Endothelial cell of umbilical vein (primary cell): Measurements from ENCODE around the gene PPP1R16B.

Experiments
- CTCF ChIP-seq, 2 donors: IDR thresholded peaks; 1 replicate in 1 of 2; 2 replicates in 1 of 2; pipeline ENCODE4 v1.5.1; 2011; ENCODE audit warnings: low read length in 2 of 2, mild to moderate bottlenecking in 2 of 2, moderate library complexity in 2 of 2, control low read depth in 1 of 2, inconsistent platforms in 1 of 2, low read depth in 1 of 2; ENCODE audit not compliant: insufficient read depth in 1 of 2; ENCODE audit errors: extremely low read depth in 1 of 2
- GATA2 ChIP-seq: IDR thresholded peaks from 2 replicates; pipeline ENCODE4 v1.7.0; 2011; ENCODE audit warnings: low read depth, mild to moderate bottlenecking, moderate library complexity, mixed read lengths, low read length; ENCODE audit not compliant: insufficient read length, insufficient read depth
- JUN ChIP-seq: IDR thresholded peaks from 2 replicates; pipeline ENCODE4 v1.6.1; 2011; ENCODE audit warnings: borderline replicate concordance, low read depth; ENCODE audit not compliant: insufficient read length, insufficient read depth
- MYC ChIP-seq: IDR thresholded peaks from one replicate; pipeline ENCODE4 v1.6.1; 2011; ENCODE audit warnings: mild to moderate bottlenecking, low read depth, low read length

DNA sequence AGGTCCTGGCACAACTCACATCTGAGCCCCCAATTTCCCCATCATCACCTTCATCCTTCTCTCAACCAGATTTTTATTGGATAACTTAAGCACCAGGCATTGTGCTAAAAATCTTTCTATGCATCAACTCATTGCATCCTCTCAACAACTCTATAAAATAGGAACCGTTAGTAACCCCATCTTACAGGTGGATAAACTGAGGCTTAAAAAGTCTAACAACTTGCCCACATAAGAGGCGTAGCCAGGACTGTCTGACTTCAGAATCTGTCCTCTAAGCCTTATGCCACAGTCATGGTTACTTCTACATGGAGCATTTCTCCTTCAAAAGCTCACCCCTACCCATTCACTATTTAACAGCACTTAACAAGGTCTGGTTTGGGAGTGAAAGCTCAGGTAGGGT, 51.1 kb downstream of the PPP1R16B start:
- TF ChIP-seq CTCF (IDR thresholded peaks at IDR 0.05; ENCODE audit: extremely low read depth in 1 of 2, insufficient read depth in 1 of 2, low read depth in 1 of 2, low read length in 2 of 2) (no peak), JUN (no peak), MYC (no peak), GATA2 (no peak)
